Neuron (in vitro differentiated cells): ENCODE data around the gene SVIL.
"Not testable (repeated sequence)": the region's sequence is repeated elsewhere in the genome, so short reads cannot be mapped to it uniquely, and the experiment has no call there.

Experiments
- H2AFZ ChIP-seq: one replicate; pipeline ENCODE4 v1.6.1; 2013; ENCODE audit warnings: low read depth, mild to moderate bottlenecking, inconsistent platforms, low read length, moderate library complexity
- H3K27me3 ChIP-seq: one replicate; pipeline ENCODE4 v1.6.1; 2013; ENCODE audit warnings: low read length; ENCODE audit not compliant: insufficient read depth
- H3K36me3 ChIP-seq: one replicate; pipeline ENCODE4 v1.6.1; 2013; ENCODE audit warnings: low read length; ENCODE audit not compliant: insufficient read depth
- H3K4me1 ChIP-seq: one replicate; pipeline ENCODE4 v1.6.1; 2013; ENCODE audit warnings: low read length; ENCODE audit not compliant: insufficient read depth
- H3K4me3 ChIP-seq: 2 replicates; pipeline ENCODE4 v1.5.1; 2013; ENCODE audit warnings: mild to moderate bottlenecking, low read length, moderate library complexity
- H3K9me3 ChIP-seq: one replicate; pipeline ENCODE4 v1.6.1; 2013; ENCODE audit warnings: low read length

Gene SVIL

GRCh38 chr10:29529146-29529545 lies 105.6 kb downstream of the SVIL start:
- H3K27me3 ChIP-seq = no peaks in the 10 kb centered on the region
- peaks cover 18% of the 10 kb centered on the region for H3K36me3 ChIP-seq
- H2AFZ ChIP-seq = no peak overlapping the region
- H3K4me3 ChIP-seq = no peak overlapping the region
- peaks cover 9% of the 10 kb centered on the region for H3K4me1 ChIP-seq
- H3K9me3 ChIP-seq = no peaks in the 10 kb centered on the region

GRCh38 chr10:29525762-29526161 lies 109.0 kb downstream of the SVIL start:
- no peak overlapping the region for H2AFZ ChIP-seq
- H3K4me1 ChIP-seq = peaks cover 23% of the 10 kb centered on the region
- H3K36me3 ChIP-seq = peaks cover 38% of the 10 kb centered on the region

GRCh38 chr10:29524720-29525119 lies 110.1 kb downstream of the SVIL start:
- H2AFZ ChIP-seq = no peak overlapping the region
- peaks cover 18% of the 10 kb centered on the region for H3K4me1 ChIP-seq
- no peak overlapping the region for H3K4me3 ChIP-seq
- H3K9me3 ChIP-seq = no peaks in the 10 kb centered on the region
- H3K36me3 ChIP-seq = peaks cover 43% of the 10 kb centered on the region
- no peaks in the 10 kb centered on the region for H3K27me3 ChIP-seq

More at GRCh38 chr10:29525762-29526161, 109.0 kb downstream of the SVIL start:
- Histone ChIP-seq H3K9me3 (no peaks in the 10 kb centered on the region), H3K4me3 (no peak overlapping the region), H3K27me3 (no peaks in the 10 kb centered on the region)

GRCh38 chr10:29524294-29524693 lies 110.5 kb downstream of the SVIL start:
- Histone ChIP-seq H3K4me3 (no peak overlapping the region), H2AFZ (no peak overlapping the region), H3K9me3 (no peaks in the 10 kb centered on the region), H3K36me3 (peaks cover 40% of the 10 kb centered on the region), H3K4me1 (peaks cover 18% of the 10 kb centered on the region), H3K27me3 (no peaks in the 10 kb centered on the region)

- Histone ChIP-seq H2AFZ (no peak overlapping the region), H3K27me3 (no peaks in the 10 kb centered on the region), H3K9me3 (no peaks in the 10 kb centered on the region), H3K4me1 (peaks cover 18% of the 10 kb centered on the region), H3K4me3 (no peak overlapping the region), H3K36me3 (peaks cover 42% of the 10 kb centered on the region)
Observed at GRCh38 chr10:29522918-29523317, 111.9 kb downstream of the SVIL start.

- H3K4me1 ChIP-seq = peaks cover 18% of the 10 kb centered on the region
- H2AFZ ChIP-seq = no peak overlapping the region
- peaks cover 42% of the 10 kb centered on the region for H3K36me3 ChIP-seq
- H3K9me3 ChIP-seq = no peaks in the 10 kb centered on the region
- H3K4me3 ChIP-seq = no peak overlapping the region
- no peaks in the 10 kb centered on the region for H3K27me3 ChIP-seq
Observed at GRCh38 chr10:29522061-29522855, 112.5 kb downstream of the SVIL start.

- Histone ChIP-seq H3K27me3 (no peaks in the 10 kb centered on the region), H3K36me3 (peaks cover 34% of the 10 kb centered on the region), H2AFZ (no peak overlapping the region), H3K4me1 (peaks cover 20% of the 10 kb centered on the region), H3K9me3 (no peaks in the 10 kb centered on the region), H3K4me3 (no peak overlapping the region)
Observed at GRCh38 chr10:29519659-29520058, 115.1 kb downstream of the SVIL start.

- no peak overlapping the region for H2AFZ ChIP-seq
- no peaks in the 10 kb centered on the region for H3K27me3 ChIP-seq
- H3K36me3 ChIP-seq = peaks cover 18% of the 10 kb centered on the region
- peaks cover 7% of the 10 kb centered on the region for H3K4me1 ChIP-seq
- no peaks in the 10 kb centered on the region for H3K9me3 ChIP-seq
- H3K4me3 ChIP-seq = no peak overlapping the region
Observed at GRCh38 chr10:29517352-29517923, 117.3 kb downstream of the SVIL start.

- peaks cover 24% of the 10 kb centered on the region for H3K36me3 ChIP-seq
- H3K4me3 ChIP-seq, H3K4me1 ChIP-seq, H3K9me3 ChIP-seq, H2AFZ ChIP-seq, H3K27me3 ChIP-seq: not testable (repeated sequence)
Observed at GRCh38 chr10:29516309-29516932, 118.3 kb downstream of the SVIL start.

GRCh38 chr10:29515879-29516278 lies 118.9 kb downstream of the SVIL start:
- H3K27me3 ChIP-seq, H3K9me3 ChIP-seq, H2AFZ ChIP-seq, H3K4me3 ChIP-seq, H3K4me1 ChIP-seq: not testable (repeated sequence)
- H3K36me3 ChIP-seq = peaks cover 18% of the 10 kb centered on the region

- not testable (repeated sequence) for H2AFZ ChIP-seq, H3K4me3 ChIP-seq, H3K27me3 ChIP-seq, H3K4me1 ChIP-seq, H3K9me3 ChIP-seq
- H3K36me3 ChIP-seq = peaks cover 12% of the 10 kb centered on the region
Observed at GRCh38 chr10:29515104-29515503, 119.7 kb downstream of the SVIL start.

GRCh38 chr10:29514306-29514705 lies 120.5 kb downstream of the SVIL start:
- peaks cover 12% of the 10 kb centered on the region for H3K36me3 ChIP-seq
- no peaks in the 10 kb centered on the region for H3K27me3 ChIP-seq
- no peak overlapping the region for H3K4me3 ChIP-seq
- no peaks in the 10 kb centered on the region for H3K9me3 ChIP-seq
- H2AFZ ChIP-seq = no peak overlapping the region
- peaks cover 2% of the 10 kb centered on the region for H3K4me1 ChIP-seq

GRCh38 chr10:29512425-29512974 lies 122.3 kb downstream of the SVIL start:
- H3K27me3 ChIP-seq = no peaks in the 10 kb centered on the region
- H3K9me3 ChIP-seq = no peaks in the 10 kb centered on the region
- H3K36me3 ChIP-seq = peaks cover 11% of the 10 kb centered on the region
- no peak overlapping the region for H2AFZ ChIP-seq
- H3K4me1 ChIP-seq = peaks cover 2% of the 10 kb centered on the region
- H3K4me3 ChIP-seq = no peak overlapping the region
